Putamen (tissue), 1 donor: ENCODE data around the gene RNF123.

Experiments used
- DNase-seq: peaks from one replicate; pipeline ENCODE4 v3.0.0-alpha.2; 2016; ENCODE audit warnings: low spot score

The RNF123 gene

GRCh38 chr3:49703443-49703927 is 14.1 kb downstream of the RNF123 start:
- peak; percentile 42 for DNase-seq

- no peak for DNase-seq
Observed at GRCh38 chr3:49703956-49704355, 14.6 kb downstream of the RNF123 start.

GRCh38 chr3:49704629-49705028 is 15.3 kb downstream of the RNF123 start:
- no peak for DNase-seq

GRCh38 chr3:49705390-49705960 is 16.1 kb downstream of the RNF123 start:
- DNase-seq = no peak

GRCh38 chr3:49706456-49707112 is 17.2 kb downstream of the RNF123 start:
- DNase-seq = no peak

GRCh38 chr3:49707113-49707480 is 17.7 kb downstream of the RNF123 start:
- DNase-seq = no peak

- DNase-seq = no peak
Observed at GRCh38 chr3:49709852-49710251, 20.5 kb downstream of the RNF123 start.

GRCh38 chr3:49711489-49711888 is 22.1 kb downstream of the RNF123 start:
- no peak for DNase-seq

GRCh38 chr3:49712166-49712565 is 22.8 kb downstream of the RNF123 start:
- DNase-seq = no peak

- DNase-seq = no peak
Observed at GRCh38 chr3:49712631-49713317, 23.4 kb downstream of the RNF123 start.

- DNase-seq = no peak
Observed at GRCh38 chr3:49713336-49714105, 24.2 kb downstream of the RNF123 start.

GRCh38 chr3:49714728-49715550 is 25.6 kb downstream of the RNF123 start:
- DNase-seq = no peak

- no peak for DNase-seq
Observed at GRCh38 chr3:49715611-49716121, 26.3 kb downstream of the RNF123 start.

- no peak for DNase-seq
Observed at GRCh38 chr3:49716169-49716568, 26.8 kb downstream of the RNF123 start.

GRCh38 chr3:49716691-49717210 is 27.4 kb downstream of the RNF123 start:
- DNase-seq = no peak

GRCh38 chr3:49717211-49717958 is 28.0 kb downstream of the RNF123 start:
- DNase-seq = no peak

- no peak for DNase-seq
Observed at GRCh38 chr3:49717959-49718857, 28.9 kb downstream of the RNF123 start.

- no peak for DNase-seq
Observed at GRCh38 chr3:49718858-49719213, 29.5 kb downstream of the RNF123 start.

GRCh38 chr3:49719214-49719884 is 30.0 kb downstream of the RNF123 start, which contains the start of gene AMIGO3:
Gene AMIGO3 (minus strand): TSS chr3:49719684. CDS start chr3:49719465, 219 bp downstream.
- DNase-seq = peak; percentile 92
